GM12891 (cell line): ENCODE data around the gene KCND3.

Experiments
- POLR2A ChIP-seq: IDR thresholded peaks from 2 replicates; pipeline ENCODE4 v1.6.1; 2011; ENCODE audit warnings: low read depth, low read length, control low read depth
- POLR2AphosphoS5 ChIP-seq: IDR thresholded peaks from 2 replicates; pipeline ENCODE4 v1.6.1; 2011; ENCODE audit warnings: low read depth, low read length, control low read depth
- TAF1 ChIP-seq: IDR thresholded peaks from 2 replicates; pipeline ENCODE4 v1.6.1; 2011; ENCODE audit warnings: low read depth, low read length, control low read depth

- TF ChIP-seq TAF1 (no peak), POLR2AphosphoS5 (no peak), POLR2A (no peak)
These were observed 27.7 kb upstream of the KCND3 start for GRCh38 chr1:112017183-112017582.
